DLD1 (cell line): ENCODE data around the gene STARD7.
"Not testable (repeated sequence)": the region's sequence is repeated elsewhere in the genome, so short reads cannot be mapped to it uniquely, and the experiment has no call there.

Source experiments
- in situ Hi-C: cut with HindIII; loops from 2 replicates; pipeline ENCODE4 v1.10.0; 2017; ENCODE audit warnings: low sequenced_read_pairs

Gene STARD7

DNA sequence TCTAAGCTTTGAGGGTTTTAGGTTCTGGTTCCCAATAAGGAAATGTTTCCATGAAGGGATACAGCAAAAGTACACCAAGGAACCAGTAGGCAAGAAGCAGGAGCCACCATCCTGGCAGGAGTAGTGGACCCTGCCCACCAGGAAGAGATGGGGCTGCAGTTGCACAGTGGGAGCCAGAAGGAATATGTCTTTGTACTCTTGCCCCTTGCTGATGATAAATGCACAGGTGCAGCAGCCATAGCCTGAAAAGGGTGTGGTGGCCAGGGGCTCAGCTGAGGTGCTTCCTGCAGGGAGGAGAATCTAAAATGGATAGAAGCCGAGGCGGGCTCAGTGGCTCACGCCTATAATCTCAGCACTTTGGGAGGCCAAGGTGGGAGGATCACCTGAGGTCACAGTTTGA lies 29.6 kb upstream of the STARD7 start:
- in situ Hi-C loops = no loop called here

DNA sequence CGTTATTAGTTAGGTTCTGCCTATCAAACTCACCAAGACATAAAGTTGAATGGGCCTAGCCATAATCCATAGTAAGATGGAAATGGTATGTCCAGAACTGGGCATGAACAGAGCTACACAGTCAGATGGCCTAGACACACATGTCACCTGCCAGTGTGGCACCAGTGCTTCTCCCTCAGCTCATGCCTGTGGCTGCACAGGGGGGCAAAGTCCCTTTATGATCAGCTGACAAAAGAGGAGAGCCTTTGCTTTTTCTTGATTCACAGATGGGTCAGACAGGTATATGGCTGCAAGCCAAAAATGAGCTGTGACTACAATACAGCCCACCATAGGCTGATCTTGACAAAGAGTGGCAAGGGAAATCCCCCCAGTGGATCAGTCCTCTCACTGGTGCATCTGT lies 28.3 kb upstream of the STARD7 start:
- in situ Hi-C loops = no loop called here

DNA sequence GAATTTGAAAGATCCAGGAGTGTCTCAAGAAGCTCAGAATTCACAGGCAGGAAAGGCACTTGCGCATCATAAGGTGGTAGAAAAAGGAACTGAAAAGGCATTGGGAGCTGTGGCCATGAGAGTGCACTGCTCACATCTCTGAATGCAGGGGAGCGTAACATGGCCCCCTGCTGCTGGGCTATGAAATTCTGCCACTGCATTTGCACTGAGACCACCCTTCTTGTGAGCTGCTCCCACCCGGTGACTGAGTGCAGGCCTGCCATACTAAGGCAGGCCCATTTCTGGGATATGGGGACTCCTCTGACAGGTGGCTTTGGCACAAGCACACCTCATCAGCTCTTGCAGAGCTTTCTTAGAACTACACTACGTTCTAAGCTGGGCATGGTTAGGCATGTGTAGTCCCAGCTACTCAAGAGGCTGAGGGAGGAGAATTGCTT lies 25.3 kb upstream of the STARD7 start:
- in situ Hi-C loops = no loop called here

DNA sequence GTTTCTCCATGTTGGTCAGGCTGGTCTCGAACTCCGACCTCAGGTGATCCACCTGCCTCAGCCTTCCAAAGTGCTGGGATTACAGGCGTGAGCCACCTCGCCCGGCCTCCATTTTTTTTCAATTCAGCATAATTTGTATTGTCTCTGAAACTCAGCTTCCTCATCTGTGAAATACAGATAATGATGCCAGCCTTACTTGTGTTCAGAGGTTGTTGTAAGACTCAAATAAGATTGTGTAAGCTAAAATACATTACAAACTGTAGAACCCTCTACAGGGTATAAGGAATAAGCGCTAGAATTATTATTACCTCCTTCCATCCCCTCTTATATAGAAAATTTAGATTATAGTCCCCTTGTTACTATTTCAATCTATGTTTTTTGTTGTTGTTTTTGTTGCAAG lies 24.8 kb upstream of the STARD7 start:
- in situ Hi-C loops = no loop called here

DNA sequence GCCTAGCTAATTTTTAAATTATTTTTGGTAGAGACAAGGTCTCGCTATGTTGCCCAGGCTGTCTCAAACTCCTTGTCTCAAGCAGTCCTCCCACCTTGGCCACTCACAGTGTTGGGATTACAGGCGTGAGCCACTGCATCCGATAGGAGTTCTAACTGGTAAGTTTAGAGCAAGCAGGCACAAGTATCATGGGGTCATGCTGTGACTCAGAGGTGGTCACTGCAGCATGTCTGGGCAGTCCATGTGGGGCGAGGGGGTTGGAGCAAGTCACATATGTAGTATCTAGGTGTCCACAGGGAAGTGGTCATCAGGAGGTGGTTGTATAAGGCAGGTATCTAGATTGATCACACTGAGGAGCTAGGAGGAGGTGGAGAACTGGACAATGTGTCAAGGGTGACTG lies 22.7 kb upstream of the STARD7 start:
- in situ Hi-C loops = no loop called here

DNA sequence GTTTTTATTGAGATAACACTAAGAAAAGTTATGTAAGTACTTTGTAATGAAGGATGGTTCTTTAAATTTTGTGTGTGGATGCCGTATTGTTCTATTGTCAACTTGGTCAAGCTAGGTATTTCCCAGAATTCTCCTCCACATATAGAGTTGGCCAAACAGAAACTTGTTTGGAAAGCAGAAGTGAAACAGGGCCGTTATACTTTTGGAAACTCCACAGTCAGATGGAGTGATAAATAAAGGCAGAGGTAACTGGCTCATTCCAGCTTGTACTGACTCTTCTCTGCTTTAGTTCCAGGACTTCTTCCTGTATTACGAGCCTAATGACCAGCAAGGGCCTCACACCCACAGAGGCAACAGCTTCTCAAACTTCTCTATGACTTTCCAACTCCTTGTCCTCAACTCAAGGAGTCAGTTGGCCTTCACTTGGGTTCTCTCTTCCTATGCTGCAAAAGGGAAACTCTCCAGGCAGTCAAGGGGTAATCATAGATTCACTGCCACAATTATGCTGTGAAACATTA lies 16.4 kb upstream of the STARD7 start:
- in situ Hi-C loops = no loop called here

DNA sequence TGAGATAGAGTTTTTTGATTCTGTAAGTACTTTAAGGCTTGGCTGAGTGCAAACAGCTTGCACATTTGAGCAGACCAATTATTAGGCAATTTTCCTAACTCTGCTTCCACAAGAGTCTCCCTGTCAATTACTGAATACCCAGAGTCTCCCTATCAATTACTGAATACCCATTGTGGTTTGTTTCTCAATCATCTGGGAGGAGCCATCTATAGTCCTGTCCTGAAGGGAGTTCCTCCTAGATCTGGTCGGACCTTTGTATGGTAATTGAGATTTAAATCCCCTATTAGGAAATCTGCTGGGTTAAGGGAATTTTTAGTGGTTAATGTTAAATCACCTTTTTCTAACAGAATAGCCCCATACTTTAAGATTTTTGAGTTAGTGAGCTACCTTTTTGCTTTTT lies 12.5 kb upstream of the STARD7 start:
- in situ Hi-C loops = not testable (repeated sequence)

DNA sequence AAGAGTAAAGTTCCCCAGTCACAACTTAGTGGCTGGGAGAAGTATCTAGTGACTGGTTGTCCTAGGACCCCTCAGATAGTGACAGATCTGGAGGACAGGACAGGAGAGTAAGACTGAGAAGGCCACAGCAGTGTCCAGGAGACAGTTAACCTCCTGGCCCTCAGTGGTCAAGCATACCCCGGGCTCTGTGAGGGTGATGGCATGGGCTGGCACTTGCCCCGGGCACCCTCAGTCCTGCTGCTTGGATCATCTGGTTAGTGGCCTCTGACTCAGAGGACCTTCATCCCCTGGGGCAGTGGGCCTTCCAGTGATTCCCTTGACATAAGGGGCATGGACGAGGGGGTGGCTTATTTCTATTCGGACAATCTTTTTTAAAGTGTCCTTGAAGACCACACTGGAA lies 11.3 kb upstream of the STARD7 start:
- in situ Hi-C loops = not testable (repeated sequence)

DNA sequence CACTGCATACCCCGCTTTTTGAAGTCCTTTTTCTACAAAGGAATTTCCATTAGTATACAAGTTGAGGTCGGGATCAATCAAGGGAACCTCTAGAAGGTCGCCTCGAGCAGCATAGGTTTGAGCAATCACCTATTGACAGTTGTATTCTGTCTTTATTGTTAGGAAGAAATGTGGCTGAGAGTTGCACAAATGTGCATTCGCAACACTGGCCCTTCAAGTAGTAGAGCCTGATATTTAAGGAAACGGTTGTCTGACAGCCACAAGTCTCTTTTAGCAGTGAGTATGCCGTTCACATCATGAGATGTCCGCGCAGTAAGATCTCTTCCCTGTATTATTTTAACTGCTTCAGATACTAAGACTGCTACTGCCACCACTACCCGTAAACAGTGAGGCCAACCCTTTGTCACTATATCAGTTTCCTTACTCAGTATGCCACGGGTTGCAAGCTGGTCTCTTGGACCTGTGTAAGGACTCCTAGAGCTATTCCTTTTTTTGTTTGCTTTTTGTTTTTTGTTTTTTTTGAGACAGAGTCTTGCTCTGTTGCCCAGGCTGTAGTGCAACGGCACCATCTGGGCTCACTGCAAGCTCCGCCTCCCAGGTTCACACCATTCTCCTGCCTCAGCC lies 10.0 kb upstream of the STARD7 start:
- in situ Hi-C loops = no loop called here

DNA sequence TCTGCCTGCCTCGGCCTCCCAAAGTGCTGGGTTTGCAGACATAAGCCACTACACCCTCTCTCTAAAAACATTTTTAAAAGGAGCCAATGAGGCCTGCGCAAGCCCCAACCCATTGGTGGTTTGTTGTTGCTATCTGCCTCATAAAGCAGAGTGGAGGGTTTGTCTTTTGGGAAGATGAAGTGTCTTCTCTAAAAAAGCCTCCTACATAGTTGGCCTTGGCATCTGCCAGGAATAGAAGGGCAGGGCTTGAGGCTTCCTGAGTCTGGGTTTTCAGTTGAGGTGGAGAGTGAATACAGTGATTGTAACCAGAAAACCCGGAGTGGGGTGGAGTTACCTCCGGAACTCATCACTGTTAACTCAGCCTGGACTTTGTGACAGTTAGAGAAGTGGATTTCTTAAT lies 5.9 kb upstream of the STARD7 start:
- in situ Hi-C loops = no loop called here

DNA sequence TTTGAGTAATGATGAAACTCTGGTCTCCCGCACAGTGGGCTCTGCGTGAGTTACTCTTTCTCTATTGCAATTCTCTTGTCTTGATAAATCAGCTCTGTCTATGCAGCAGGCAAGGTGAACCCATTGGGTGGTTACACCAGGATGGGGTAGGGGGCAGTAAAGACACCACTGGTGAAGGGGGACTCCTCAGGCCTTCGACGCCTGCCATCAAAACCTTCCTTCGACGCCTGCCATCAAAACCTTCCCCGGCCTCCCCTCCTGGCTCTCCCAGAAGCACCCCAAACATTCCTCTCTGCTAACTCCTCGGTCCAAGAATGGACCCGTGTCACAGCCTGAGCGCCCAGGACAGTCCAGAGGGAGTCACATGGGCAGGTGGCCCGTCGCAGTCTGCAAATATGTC lies 4.8 kb upstream of the STARD7 start:
- in situ Hi-C loops = no loop called here

DNA sequence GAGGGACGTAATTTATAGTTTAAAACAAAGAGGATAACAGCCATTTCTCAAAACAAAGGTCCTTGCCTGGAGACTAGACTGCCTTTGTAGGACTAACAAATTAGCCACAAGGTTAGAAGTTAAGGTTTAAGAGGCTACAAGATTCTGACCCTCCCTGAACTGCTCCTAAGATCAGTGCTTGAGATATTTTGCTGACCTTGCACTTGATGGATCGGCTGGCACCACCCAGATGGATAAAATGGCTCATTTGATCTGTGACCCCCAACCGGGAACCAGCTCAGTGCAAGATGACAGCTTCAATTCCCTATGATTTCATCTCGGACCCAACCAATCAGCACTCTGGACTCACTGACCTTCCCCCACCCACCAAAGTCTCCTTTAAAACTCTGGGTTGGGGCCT lies 3.7 kb upstream of the STARD7 start:
- in situ Hi-C loops = no loop called here

DNA sequence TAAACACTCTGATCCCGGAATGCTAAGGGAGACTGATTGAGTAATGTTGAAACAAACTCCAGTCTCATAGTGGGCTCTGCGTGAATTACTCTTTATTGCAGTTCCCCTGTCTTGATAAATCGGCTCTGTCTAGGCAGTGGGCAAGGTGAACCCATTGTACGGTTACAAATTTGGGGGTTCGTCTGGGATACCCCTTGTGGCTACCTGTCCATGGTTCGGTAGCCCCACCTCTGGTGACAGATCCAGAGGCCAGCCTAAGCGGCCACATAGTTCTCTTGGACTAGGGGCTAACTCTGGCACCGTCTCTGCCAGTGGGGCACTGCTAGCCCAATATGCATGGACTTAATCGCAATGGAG lies 1.1 kb upstream of the STARD7 start:
- in situ Hi-C loops = no loop called here

DNA sequence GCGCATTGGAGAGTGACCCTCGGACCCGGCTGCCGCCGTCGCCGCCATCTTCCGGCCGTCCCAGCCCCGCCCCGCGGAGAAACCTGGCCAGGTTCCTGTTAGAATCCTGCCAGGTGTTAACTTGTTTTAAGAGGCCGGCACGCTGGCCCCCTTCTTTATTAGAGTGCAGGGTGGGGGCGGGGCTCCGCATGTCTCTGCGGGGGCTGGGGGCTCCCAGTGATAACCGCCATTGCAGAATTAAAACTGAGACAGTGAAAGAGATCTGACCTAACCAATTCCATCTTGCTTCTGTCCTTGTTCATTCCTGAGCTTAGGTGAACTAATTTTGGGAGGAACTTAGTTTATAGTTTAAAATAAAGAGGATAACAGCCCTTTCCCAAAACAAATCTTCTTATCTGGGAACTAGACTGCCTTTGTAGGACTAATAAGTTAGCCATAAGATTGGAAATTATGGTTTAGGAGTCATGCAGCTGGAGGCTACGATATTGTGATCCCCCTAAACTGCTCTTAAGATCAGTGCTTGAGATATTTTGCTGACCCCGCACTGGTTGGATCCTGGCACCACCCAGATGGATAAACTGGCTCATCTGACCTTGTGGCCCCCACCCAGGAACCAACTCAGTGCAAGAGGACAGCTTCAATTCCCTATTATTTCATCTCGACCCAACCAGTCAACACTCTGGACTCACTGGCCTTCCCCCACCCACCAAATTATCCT lies 543 bp upstream of the STARD7 start:
- in situ Hi-C loops = no loop called here

DNA sequence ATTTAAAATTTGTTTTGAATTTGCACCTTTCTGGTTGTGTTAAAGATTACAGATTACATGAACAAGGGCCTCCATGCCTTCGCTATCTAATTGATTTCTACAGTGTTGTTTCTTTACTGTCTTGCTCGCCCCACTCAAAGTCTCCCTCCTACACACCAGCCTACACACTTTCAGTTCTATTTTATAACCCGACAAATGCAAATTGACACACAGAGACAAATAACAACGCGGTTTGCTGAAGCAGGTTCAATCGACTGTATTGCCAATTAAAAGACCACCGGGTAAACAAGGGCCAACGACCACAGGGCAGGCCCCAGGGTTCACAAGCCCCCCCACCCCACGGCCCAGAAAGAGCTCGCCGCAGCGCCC lies 869 bp downstream of the STARD7 start:
- in situ Hi-C loops = no loop called here

DNA sequence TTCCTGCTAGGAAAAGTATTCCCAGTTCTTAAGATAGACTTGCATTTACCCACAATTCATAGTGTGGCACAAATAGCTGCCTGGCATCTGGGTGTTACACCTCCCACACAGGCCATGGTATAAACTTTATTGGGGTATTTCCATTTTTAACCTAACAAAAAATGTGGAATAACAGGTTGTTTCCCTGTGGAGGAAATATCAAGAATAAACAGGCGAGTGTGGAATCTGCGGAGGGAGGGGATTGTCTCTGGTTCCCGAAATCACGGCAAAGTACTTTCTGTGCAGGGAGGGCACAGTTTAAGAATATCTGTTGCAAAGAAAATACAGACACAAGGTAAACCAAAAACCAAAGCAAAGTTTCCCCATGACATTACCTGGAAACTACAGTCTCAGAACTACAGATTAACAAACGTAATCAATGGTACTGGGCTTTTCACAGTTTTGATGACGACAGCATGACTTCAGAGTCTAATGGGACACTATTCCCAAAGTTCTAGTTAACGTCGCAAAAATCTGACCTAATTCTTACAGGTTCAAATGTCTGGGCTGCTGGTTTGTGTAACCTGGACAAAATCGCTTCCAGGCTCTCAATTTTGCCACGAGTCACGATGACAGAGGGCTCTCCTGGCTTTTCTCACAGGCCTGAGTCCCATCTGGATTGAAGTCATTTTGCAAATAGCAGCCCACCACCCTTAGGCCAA lies 1.4 kb downstream of the STARD7 start:
- in situ Hi-C loops = no loop called here

DNA sequence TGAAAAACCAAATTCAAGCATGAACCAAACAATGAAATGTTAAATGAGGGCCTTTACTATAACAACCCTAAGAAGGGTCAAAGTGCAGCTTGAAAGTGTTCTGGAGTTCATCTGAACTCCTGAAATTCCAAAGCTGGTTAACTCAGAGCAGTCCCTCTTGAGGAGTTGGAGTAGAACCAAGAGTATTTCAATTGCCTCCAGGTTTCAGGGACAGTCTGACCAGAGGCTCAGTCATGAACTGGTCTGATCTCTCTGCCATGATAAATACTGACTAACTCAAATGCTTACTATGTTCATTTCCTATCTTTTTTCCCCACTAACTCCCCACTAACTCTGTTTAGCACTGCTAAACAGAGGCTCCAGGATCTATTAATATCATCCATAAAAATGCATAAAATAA lies 2.7 kb downstream of the STARD7 start:
- in situ Hi-C loops = no loop called here

DNA sequence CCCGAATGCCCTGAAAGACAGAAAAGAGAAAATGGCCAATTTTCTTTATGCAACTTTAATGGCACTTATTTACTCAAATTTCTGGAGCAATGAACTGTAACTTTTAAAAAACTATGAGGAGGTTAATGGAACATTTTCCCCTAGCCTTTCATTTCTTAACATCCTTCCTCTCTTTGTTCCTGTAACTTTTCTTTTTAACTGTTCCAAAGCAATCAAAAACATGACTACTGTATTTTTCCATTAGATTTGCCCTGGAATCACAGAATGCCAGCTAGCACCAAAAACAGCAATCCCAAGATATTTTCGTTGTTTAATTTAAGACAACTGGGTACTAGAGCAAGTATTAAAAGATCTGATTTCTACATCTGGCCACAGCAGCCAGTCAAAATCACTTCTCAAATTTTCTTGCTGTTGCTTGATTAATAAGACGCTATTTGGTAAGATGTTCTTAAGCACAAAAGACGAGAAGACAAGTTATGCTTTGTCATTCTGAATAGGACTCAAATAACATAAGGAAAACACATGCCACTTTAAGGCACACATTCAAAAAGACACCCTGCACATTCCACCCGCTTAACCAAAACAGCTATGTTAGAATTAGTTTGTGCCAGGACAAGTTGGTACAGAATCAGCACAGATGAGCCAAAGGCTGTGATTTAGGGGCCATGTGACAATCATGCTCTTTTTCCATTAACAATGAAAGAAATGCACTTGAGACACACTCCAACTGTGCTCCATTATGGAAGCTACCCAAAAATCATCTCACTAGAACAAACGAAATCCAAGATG lies 3.6 kb downstream of the STARD7 start:
- in situ Hi-C loops = no loop called here

DNA sequence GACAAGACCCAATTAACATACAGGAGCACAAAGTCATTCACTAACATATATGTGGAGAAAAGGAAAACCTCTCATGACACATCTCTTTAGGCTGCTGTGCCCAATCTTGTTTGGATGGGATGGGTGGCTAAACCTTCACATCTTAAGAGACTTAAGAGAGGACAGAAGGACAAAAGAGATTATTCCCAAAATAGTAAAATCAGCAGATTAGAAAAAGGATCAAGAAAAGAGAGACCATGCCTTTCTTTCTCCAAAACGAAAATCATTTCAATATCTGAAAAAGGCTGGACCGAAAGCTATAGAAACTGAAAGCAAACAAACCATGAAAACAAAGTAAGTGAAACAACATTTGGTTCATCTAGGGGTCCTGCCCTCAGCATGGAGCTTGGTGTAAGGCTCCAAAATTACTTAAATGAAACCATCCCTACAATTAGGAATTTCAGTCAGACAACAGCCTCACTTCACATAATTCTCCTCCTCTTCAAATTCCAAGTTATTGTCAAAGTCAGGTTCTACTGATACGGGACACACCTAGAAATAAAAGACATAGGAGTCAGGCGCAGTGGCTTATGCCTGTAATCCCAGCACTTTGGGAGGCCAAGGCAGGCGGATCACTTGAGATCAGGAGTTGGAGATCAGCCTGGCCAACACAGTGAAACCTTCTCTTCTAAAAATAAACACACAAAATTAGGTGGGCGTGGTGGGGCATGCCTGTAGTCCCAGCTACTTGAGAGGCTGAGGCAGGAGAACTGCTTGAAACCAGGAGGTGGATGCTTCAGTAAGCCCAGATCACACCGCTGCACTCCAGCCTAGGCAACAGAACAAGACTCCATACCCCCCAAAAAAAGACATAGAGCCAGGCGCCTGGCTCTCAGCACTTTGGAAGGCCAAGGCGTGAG lies 5.2 kb downstream of the STARD7 start:
- in situ Hi-C loops = no loop called here

DNA sequence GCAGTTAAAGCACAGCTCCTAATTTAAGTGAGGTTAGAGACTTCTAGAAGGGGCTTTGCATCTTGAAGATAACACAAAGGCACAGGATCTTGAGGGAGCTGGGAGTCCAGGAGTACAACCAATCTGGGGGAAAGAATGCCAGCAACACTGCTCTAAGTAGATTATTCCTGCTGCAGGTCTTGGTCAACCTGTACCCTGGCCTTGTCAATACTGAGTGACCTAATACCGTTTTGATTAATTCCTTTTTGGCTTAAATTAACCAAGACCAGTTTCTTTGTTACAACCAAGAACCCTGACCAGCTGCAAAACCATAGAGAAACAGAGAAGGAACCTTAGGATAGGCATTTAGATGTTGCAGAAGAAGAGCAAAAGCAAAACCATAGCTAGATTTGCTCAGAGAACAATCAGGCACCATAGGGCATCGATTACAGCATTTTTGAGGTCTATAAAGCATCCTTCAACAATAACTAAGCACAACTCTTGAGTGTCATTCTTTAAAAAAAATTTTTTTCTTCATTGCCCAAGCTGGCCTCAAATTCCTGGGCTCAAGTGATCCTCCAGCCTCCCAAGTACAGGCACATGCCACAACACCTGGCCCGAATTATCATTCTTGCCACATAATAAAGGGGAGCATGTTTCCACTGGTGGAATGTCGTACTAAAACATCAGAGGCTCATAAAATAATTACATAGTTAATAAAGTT lies 6.3 kb downstream of the STARD7 start:
- in situ Hi-C loops = no loop called here
